Stimulated activated CD8-positive, alpha-beta memory T cell treated with anti-CD3 and anti-CD28 coated beads, Interleukin-2, amount 100 ng/mL, for 1 hour (primary cell): ENCODE data around the gene RAP1GAP.
"Not testable (repeated sequence)": the region's sequence is repeated elsewhere in the genome, so short reads cannot be mapped to it uniquely, and the experiment has no call there.

Experiments
- DNase-seq, 2 donors: peaks; one replicate each; pipeline ENCODE4 v3.0.0-alpha.2; 2020; ENCODE audit warnings: low read depth in 2 of 2

RAP1GAP gene

DNA sequence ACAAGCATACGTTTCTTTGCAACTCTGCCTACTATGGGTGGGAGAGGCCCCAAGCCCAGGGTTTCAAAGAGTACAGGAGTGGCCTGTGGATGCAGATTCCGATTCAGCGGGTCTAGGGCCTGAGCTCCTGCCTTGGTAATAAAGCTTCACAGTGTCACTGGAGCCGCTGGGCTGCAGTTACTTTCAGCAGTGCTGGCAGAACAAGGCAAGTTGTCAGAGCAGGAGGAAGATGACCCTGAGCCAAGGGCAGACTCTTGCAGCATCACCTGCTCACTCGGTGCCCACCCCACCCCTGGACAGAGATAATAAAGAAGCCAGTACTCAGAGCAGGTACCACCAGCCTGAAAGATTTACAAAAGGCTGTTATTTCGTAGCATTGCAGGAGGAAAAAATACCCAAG lies 8.0 kb upstream of the RAP1GAP start:
- DNase-seq: no peak

DNA sequence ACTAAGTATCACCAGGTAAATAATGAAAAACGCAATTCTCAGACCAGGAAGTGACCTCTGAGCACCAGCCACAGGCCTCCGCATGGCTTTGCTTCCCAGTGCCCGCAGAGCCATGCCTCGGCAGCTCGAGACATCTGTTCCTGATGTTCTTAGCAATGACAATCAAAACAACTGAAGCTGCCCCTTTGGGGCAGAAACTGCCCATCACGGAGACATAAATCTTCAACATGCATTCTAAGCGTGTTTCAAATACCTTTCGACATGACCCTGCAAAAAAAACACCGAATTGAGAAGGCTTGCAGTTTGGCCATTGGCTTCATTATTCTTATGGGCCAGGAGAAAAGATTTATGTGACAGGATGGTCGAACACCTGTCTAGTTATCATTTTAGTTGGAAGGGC lies 5.8 kb upstream of the RAP1GAP start:
- DNase-seq: no peak

DNA sequence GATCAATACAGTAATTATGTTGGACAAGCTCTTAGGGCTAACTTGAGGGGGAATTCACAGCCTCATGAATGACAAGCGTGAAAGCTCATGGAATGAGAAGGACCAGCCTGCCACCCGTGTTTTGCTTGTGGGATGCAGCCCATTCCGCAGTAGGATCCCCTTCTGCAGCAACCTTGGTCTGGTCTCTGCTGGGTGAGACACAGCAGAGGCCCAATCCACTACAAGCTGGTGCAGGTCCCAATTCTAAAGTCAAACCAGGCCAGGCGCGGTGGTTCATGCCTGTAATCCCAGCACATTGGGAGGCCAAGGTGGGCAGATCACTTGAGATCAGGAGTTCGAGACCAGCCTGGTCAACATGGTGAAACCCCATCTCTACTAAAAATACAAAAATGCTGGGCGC lies 4.7 kb upstream of the RAP1GAP start:
- DNase-seq: not testable (repeated sequence)

GRCh38 chr1:21673277-21673780 lies 4.2 kb upstream of the RAP1GAP start:
- no peak for DNase-seq

- DNase-seq: no peak
Observed at GRCh38 chr1:21672478-21673276, 3.5 kb upstream of the RAP1GAP start.

DNA sequence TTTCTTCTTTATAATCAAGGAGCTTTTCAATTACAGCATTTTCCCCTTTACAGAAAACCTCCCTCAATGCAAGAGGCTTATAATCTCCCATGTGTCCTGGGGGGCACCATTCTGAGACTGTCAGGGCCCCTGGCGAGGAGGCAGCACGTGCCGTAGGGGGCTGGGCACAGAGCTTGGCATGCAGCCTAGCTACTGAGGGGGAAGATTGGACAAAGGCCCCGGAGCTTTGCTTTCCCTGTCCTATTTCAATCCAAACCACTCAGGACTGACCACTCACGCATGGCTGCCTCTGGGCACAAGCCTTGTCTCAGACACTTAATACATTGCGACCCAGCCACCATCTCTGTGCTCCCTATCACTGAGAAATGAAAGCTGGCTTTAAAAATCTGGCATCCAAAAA lies 2.8 kb upstream of the RAP1GAP start:
- DNase-seq: no peak

DNA sequence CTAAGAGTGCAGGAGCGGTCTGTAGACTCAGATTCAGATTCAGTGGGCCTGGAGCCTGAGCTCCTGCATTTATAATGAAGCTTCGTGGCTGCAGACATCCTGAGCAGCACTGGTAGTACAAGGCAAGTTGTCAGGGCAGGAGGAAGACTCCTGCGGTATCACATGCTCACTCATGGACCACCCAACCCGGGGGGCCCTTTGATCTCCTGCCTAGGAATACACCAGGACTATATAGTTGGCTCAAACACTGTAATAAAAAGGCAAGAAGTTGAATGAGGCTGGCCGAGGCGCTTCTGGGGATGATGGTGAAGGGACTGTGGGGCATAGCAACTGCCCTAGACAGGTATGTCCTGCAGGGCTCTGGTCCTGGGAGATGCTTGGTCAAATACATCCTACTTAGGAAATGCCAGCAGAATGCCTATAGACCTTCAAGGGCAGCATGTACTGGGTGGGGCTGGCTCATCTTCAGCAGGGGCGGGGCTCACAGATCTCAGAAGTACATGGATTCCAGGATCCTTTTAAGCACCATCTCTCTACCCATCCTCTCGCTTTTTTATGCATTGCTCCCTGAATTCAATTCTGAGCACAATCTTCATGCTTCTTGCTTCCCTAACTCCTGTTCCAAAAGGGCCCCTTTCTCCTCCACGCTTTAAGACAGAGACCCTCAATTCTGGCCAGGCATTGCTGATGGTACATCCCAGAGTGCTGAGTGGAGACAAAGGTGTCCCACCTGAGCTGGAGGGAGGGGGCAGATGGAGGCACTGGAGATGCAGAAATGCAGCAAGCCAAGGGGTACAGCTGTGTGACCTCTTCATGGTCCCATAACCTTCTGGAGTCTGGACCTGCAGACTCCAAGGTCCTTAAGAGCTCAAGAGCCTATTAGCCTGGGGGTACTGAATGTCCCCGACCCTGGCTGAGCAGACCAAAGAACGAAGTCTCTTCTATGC lies 2.1 kb upstream of the RAP1GAP start:
- DNase-seq: no peak

- no peak for DNase-seq
Observed at GRCh38 chr1:21670059-21670881, 1.1 kb upstream of the RAP1GAP start.

DNA sequence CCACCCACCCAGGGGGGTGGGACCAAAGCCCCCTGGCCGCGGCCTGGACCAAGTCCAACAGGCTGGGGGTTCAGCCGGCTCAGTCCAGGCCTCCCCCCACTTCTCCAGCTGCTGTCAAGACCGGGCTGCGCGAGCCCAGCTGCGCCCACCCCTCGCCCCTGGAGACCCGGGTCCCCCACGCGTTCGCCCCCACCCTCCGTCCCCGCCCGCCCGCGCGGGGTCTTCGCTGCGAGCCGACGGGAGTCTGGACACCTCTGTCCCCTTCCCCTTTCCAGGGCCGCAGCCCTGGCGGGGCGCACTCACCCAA lies 253 bp downstream of the RAP1GAP start:
- no peak for DNase-seq

- DNase-seq: no peak
Observed at GRCh38 chr1:21668232-21668950, 766 bp downstream of the RAP1GAP start.

DNA sequence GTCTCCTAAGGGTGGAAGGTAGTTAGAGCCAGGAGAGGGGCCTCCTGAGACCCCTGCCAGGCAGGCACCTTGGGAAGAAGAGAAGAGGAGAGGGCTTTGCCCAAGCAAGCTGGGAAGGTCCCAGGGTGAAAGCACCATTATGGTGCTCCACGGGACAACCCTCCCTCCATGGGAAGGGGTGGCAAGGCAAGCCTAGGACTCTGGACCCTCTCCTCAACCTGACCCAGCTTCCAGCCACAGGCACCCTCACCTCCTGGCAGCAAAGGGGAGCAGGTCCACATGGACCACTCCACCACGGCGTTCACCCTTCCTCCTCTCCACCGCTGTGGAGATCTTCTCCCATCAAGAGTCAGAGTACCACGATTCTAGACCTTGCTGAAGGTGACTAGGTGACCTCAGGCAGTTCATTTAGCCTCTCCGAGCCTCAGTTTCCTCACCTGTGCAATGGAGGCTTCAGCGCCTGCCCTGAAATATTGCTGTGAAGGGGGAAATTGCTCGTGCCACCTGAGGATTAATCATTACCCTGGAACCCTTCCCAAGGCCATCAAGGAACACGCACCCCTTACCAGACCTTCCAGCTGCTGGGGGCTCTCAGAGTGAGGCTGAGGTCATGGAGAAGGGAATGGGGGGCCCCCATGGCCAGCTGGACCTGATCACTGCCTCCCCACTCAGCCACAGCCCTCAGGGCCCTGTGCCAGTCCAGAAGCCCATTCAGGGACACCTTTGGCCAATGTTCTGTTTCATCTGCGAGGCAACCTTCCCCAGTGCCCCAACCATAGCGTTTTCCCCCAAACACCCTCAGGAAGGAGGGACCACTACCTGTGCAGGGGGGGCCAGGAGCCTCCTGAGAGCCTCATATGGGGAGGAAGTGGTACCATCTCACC lies 1.6 kb downstream of the RAP1GAP start:
- no peak for DNase-seq

DNA sequence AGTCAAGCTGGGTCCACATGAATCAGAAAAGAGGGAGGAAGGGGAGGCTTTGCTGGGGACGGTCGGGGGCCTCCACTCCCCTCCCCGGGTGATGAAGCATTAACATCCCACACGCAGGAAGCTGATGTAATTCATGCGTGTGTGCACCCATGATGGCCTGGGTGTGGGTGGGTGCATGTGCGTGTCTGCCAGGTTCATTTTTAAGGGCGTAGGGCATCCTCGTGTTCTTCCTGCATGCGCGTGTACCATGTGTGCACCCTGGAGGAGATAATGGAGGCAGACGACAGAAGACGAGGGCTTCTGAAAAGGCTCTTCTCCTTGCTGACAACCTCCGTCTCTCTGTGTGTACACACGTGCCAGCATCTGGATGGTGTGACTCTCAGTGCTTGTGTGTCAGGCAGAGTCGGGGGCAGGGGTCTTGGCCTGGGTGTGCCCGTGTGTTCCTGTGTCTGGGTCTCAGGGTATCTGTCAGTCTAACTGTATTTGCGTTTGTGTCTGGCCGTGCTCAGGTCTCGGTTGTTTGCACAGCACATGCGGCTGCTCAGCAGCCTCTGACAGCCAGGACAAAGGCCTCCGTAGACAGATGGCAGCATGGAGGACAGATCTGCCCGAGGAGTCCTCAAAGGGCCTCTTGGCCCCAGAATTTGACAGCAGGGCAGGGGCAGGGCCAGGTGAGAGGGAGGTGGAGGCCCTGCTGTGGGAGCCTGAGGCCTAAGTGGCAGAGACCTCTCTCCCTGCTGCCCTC lies 2.4 kb downstream of the RAP1GAP start:
- no peak for DNase-seq

DNA sequence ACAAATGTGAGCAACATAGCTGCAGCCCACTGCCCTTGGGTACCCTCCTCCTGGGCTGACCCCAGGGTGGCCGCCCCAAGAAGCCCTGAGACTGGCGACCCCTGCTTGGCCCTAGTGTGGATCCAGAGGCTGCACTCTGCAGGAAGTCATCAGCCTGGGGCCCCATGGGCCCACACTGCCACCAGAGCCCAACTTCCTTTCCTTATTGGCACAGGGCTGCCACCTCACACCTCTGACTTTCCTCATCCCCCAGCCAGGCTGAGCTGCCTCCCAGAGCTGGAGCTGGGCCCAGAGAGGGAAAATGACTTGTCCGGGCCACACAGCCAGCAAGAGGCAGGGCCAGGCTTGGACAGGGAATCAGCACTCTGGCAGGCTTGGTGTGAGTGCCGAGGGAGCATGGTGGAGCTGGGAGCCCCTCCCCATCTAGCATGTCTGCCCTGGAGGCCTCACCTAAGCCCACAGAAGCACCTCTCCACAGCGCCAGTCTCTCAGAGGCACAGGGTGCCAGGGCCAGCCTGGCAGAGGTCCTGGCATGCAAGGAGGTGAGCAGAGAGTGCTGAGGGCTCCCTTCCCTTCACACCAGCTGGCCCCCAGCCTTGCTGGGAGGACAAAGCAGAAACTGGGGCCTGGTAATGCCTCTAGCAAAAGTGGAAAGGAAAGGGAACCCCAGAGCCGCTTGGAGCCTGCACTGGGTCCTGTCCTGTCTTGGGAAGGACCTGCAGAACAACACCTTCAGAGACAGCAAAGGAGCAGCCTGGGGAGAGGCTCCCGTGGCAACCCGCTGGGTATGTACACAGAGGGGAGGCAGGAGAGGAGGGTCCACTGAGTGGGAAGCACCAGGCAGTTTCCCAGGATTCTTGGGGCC lies 3.2 kb downstream of the RAP1GAP start:
- no peak for DNase-seq

GRCh38 chr1:21664806-21665588 lies 4.2 kb downstream of the RAP1GAP start:
- no peak for DNase-seq

DNA sequence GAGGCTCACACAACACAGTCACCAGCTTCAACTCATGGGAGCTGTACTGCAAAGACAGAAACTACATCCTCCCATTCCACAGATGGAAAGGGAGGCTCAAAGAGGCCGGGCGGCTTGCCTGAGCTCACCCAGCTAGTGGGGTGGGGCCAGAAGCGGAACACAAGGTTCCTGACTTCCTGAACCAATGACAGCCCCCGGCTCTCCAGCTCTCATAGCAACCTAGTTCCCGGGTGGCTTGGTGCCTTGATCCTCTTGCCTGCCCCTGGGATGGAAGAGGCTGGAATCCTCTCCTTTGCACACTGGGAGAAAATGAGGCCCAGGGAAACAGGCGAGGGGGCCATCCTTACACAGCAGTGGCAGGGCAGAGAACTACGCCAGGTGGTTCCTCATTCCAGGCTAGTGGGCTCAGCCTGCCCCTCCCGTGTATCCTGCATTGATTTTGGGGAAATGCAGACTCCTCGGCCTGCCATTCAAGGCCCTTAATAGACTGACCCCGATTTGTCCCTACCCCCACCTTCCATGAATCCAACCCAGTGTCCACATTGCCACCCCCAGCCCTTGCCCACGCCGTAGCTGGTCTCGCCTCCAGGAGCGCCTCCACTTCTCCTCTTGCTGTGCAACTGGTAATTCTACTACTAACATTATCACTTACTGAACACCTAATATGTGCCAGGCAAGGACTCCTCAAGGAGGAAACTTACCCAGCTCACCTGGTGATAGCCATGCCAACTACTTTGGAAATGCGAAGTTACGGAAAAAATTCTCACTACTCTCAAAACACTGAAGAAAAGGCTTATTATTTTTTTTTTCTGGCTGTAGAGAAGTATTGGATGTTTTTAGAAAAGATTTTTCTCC lies 5.0 kb downstream of the RAP1GAP start:
- no peak for DNase-seq

DNA sequence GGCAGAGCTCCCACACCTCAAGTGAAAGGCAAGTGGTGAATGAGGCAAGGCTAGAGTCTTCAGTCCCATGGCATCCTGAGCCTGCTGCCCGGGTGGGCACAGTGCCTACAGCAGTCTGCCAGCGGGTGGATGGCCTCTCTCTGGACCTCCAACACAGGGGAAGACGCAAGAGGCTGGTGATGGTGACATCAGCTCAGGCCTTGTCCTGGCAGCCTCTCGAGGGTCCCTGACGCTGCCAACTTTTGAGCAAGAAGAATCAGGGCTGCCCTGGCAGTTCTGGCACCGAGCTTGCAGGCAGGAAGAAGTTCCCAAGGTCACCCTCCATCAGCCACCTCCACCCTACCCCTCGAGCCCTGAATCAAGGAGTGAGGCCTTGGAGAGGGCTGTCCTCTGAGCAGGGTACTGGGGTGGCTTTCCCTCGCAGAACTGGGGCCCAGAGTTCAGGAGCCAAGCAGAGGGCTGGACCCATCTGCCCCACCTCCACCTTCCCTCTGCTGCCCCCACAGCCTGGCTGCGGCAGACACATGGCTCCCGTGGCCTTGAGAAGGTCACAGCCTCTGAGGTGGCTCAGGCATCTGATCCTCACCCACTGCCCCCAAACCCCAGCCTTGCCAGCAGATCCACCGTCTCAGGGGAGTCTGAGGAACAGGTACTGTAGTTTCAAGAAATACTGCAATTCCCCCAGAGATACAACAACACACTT lies 5.8 kb downstream of the RAP1GAP start:
- no peak for DNase-seq
